HG03139 (cell line): Measurements from ENCODE around the gene ASB12.

Experiments
- ATAC-seq: cut with Tn5 transposase; IDR thresholded peaks from one replicate; pipeline ENCODE4 v1.9.1; 2021; ENCODE audit not compliant: unreplicated experiment

The ASB12 gene

DNA sequence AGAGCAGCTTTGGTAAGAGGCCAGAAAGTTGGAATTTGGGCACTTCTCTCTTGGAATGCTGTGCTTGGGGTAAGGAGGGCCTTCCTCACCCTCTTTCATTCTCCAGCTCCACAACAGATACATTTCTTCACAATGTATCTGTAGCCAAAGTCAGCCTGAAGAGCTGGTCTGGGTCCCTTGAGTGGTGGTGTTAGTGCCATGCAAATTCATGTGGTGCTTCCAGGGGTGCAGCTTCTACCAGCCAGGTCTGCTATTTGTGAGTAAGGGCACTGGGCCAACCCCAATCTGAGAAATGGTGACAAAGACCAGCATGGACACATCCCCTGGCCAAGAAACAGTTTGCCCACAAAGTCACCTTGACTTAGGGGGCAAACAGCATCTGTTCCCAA, 42.7 kb downstream of the ASB12 start:
- no peak for ATAC-seq

DNA sequence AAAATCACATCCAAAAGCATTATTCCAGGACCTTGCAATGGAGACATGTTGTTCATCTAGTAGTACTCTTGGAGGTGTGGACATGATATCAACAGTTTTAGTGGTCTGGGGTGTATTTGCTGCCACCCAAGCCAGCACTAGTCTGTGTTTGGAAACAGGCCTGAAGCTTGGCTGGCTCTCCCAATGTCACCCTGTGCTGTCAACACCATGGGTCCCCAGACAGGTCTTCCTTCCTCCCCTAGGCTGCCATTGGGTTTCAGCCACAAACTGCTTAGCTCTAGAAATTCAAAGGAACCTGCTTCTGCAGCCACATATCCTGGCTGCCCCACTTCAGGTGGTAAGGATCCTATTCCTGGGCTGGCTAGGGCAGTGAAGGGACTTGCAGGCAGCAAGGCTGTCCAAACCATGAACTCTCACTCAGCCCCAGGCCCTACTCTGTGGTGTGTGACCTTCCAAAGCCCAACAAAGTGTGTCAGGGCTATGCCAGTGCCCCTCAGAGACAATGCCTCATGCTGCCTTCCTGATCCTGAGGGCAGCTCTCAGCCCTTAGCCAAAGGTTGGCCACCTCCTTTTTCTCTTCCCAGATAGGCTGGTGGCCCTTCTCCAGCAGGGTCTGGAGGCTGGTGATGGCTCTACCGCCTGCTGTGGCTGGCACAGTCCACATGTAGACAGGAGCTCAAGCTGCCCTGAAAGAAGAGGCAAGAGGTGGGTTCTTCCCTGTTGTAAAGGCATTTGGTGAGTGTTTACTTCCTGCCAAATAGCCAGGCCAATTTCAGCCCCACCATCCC, 43.2 kb downstream of the ASB12 start:
- ATAC-seq, result no peak

DNA sequence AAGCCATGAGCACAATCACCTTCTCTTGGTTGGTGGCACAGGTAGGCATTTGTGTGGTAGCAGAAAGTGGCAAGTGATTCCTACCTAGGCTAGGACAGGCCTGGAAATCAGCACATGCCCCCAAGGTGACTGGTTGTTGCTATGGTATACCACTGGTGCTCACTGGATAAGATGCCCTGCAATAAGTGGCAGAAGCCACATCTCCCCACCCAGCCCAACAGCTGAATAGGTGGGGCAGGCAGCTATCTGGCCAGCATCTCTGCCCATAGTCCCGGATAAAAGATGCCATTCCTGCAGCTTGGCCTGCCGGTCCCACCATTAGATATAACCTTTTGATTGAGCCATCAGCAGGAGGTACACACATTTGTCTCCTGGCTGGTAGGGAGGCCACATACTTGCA, 46.0 kb downstream of the ASB12 start:
- ATAC-seq, result no peak

DNA sequence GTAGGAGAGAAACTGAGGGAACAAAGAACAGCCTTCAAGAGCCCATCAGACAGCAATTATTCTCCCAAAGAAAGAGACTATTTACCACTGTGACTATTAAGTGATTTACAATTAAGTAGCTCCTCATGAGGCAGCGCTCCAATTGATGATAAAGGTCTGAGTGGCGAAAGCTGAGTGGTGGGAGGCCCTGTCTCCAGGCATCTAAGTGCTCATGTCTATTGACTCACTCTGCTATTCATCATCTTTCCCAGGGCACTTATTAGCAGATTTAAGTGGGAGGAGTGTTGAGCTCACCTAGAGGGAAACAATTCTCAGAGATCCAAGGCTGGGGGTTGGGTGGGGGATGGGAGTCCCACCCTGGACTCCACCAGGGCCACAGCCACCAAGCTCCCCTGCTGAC, 48.2 kb downstream of the ASB12 start:
- no peak for ATAC-seq

DNA sequence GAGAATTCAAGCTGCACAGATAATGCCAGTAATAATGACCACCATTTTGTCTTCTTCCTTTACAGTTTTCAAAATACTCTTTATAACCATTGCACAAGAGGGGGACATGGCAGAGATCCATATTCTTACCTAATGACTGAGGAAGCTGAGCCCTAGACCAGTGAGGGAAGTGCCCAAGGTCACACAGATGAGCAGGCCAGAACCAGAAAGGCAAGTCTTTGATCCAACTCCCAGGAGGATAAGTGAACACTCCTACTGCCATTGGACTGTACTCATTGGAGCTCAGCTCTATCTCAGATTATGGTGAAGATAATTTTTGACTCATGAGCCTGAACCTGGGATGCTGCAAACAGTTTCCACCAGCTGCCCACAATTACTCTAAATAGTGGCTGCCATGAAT, 53.5 kb downstream of the ASB12 start:
- no peak for ATAC-seq
